Measurements from ENCODE around the gene RIOK1.
"Not testable (repeated sequence)": the region's sequence is repeated elsewhere in the genome, so short reads cannot be mapped to it uniquely, and the experiment has no call there.

RIOK1 gene

GRCh38 chr6:7441048-7441775, 51.6 kb downstream of the RIOK1 start:
- no peak for DNase-seq (ENCODE audit: low spot score)

DNA sequence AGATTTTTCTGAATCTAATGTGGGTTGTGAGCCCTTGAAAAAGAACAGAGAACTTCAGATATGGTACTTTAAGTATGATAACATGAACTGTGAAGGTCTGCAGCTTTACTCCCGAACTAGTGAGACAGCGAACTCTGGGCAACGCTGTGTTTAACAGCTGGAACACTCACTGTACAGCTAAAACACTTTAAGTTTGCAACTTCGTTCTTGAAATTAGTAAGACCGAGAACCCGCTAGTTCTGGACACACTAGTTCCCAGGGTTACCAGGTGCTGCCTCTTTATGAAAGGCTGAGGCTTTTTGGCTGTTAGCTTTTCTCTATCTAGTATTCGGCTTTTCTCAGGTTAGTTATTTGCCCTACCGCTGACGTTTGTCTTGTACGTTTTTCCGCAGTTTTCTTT, 52.9 kb downstream of the RIOK1 start:
- DNase-seq (ENCODE audit: low spot score), result no peak

DNA sequence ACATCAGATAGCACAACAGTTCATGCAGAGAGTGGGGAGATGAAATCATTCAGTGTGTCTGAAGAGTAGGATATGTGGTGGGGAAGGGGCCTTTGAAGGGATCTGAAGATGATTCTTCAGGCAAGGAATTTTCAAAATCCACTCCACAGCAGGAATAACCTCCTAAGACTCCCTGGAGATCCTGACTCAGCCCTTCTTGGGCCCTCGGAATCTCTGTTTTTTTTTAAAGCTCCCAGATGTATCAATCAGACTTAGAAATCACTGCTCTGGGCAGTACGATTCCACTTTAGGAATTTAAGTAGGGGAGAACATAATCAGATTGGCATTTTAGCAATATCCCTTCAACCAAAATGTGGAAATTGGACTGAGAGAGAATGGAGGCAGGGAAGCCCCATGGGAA, 55.5 kb downstream of the RIOK1 start:
- DNase-seq (ENCODE audit: low spot score), result no peak

DNA sequence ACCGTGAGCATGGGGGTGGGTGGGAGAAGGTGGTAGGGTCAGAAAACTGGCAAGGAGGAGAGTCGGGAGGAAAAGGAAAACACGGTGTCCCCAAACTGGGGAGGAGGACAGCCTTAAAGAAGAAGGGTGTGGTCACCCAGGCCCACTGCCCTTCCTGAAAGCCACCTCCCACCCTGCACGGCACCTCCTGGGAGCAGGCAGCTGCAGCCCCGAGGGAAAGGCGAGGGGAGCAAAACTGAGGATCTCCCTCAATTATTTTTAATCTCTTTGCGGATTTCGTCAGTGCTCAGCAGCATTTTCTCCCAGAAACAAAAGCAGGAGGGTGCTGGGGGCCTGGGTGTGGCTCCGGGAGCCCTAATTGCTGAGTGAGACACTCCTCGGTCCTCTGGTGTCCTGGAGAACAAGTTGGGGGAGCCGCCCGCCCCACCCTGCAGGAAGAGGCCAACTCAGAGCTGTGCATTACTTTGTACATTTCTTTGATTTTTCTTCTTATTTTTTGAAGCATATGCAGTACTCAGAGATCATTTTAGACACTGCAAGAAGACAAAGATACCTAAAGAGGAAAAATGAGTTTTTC, 56.4 kb downstream of the RIOK1 start:
- DNase-seq (ENCODE audit: low spot score), result no peak

GRCh38 chr6:7446619-7447325, 57.2 kb downstream of the RIOK1 start:
- DNase-seq (ENCODE audit: low spot score), result no peak

DNA sequence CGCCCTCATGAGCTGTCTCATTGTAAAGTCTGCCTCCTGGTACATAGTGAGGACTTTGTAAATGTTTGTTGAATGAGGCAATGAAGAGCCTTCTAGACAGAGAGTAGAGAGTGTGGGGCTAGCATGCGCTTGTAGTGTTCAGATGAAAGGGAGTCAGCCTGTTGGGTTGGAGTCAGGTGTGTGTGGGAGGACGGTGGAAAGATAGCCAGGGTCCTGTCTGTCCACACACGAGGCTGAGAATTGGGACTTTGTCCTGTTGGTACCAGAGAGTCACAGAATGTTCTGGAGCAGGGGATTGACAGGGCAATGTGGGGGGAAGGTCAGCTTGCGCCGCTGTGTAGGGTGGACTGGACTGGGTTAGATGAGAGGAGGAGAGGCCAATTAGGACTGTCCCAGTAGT, 58.6 kb downstream of the RIOK1 start:
- DNase-seq (ENCODE audit: low spot score), result no peak

GRCh38 chr6:7449018-7449417, 59.4 kb downstream of the RIOK1 start:
- DNase-seq (ENCODE audit: low spot score), result no peak

- DNase-seq (ENCODE audit: low spot score), result no peak
Observed at GRCh38 chr6:7451326-7451725, 61.7 kb downstream of the RIOK1 start.

- no peak for DNase-seq (ENCODE audit: low spot score)
Observed at GRCh38 chr6:7452898-7453297, 63.3 kb downstream of the RIOK1 start.

DNA sequence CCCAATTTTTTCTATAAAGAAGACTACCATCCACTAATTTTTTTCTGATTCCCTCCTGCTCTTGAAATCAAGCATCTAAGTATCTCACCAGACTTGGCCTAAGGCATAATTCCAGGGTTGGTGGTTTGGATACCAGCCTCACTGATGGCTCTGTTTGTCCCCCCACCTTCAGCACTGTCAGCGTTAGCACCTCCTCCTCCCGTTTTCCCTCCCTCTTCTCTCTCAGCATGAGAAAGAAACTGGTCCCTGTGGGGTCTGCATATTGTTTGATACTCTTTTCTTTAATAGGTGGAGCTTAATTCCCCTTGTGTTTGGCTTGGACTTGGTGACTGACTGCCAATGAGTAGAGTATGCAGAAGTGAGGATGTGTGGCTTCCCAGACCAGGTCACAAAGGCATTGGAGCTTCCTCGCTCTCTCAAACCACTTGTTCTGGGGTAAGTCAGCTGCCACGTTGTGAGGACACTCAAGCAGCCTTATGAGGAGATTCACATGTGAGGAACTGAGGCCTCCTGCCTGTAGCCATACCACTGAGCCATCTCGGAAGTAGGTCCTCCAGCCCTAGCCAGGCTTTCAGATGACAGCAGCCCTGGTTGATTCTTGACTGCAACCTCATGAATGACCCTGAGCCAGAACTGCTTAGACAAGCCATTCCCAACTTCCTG, 65.2 kb downstream of the RIOK1 start:
- DNase-seq (ENCODE audit: low spot score), result no peak

DNA sequence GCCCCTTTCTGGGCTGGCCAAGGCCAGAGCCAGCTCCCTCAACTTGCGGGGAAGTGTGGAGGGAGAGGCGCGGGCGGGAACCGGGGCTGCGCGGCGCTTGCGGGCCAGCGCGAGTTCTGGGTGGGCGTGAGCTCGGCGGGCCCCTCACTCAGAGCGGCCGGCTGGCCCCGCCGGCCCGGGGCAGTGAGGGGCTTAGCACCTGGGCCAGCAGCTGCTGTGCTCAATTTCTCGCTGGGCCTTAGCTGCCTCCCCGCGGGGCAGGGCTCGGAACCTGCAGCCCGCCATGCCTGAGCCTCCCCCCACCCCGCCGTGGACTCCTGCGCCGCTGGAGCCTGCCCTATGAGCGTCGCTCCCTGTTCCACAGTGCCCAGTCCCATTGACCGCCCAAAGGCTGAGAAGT, 66.7 kb downstream of the RIOK1 start:
- DNase-seq (ENCODE audit: low spot score), result not testable (repeated sequence)

GRCh38 chr6:7461416-7461815, 71.8 kb downstream of the RIOK1 start:
- no peak for DNase-seq (ENCODE audit: low spot score)

DNA sequence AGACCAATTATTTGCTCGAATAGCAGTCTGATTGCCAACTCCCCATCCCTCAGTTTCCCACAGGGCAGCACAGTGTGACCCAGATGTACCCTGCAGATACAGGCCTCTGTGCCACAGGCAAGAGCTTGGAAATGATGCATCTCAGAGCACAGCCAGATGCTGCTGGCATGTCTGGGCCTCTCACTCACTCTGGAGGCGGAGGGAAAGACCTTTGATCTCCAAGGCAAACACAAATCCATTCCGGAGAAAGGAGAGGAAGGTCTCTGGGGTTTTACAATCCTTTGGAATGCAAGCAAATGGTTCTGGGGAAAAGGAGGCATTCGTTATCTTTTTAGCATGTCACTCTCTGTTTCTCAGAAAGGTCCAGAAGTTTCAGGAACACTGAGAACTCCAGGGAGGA, 74.2 kb downstream of the RIOK1 start:
- no peak for DNase-seq (ENCODE audit: low spot score)

GRCh38 chr6:7467007-7467897, 77.6 kb downstream of the RIOK1 start:
- no peak for DNase-seq (ENCODE audit: low spot score)
